Urinary bladder (tissue), 4 donors: Measurements from ENCODE around the gene IRX1. TPM values are rescaled to one million over a fixed set of nuclear protein-coding genes. Genes with fewer than 3 reads are reported as not detected.

Experiments
- DNase-seq: peaks from one replicate; pipeline ENCODE4 v3.0.0-alpha.2; 2015; ENCODE audit errors: extremely low spot score
- H3K27ac ChIP-seq: one replicate; pipeline ENCODE4 v1.5.1; 2013; ENCODE audit warnings: low read depth, mild to moderate bottlenecking, moderate library complexity
- H3K36me3 ChIP-seq: one replicate; pipeline ENCODE4 v1.6.1; 2013; ENCODE audit warnings: mild to moderate bottlenecking, moderate library complexity; ENCODE audit not compliant: insufficient read depth
- H3K4me1 ChIP-seq: one replicate; pipeline ENCODE4 v1.6.1; 2013; ENCODE audit warnings: mild to moderate bottlenecking, moderate library complexity; ENCODE audit not compliant: insufficient read depth
- H3K4me3 ChIP-seq: one replicate; pipeline ENCODE4 v1.5.1; 2013; ENCODE audit warnings: low read depth, low read length
- WGBS: extraction: QIAGEN DNeasy Blood & Tissue Kit; methylation state at CpG from one replicate; pipeline ENCODE4 v1.1.7; 2013; 5-methylcytosine and 5-hydroxymethylcytosine counted together
- polyA plus RNA-seq: library from polyadenylated mRNA; stranded (reverse); fragments of 200-250 nt; gene quantifications from one replicate; pipeline ENCODE4 v1.2.3, GENCODE V29; 2013
- total RNA-seq: library from RNA; depleted of rRNA; stranded (reverse); fragments of >200 nt; gene quantifications from one replicate; pipeline ENCODE4 v1.2.3, GENCODE V29; 2014
- donor health status: healthy with polysubstance abuse.
- donor health status: healthy.

Gene IRX1
- total RNA-seq (0.85 TPM), polyA plus RNA-seq (0.04 TPM)

- Histone ChIP-seq H3K36me3 (no peaks in the 10 kb centered on the region), H3K4me1 (no peaks in the 10 kb centered on the region), H3K4me3 (no peak within 1 kb of the TSS), H3K27ac (no peak within 1 kb of the TSS)
- 1% methylated on average over 106 of the region's 106 CpGs for WGBS
- no peak for DNase-seq
Measured at GRCh38 chr5:3595006-3595961, at the start of gene IRX1. Gene IRX1, plus strand, starts transcription at chr5:3595832. Its CDS starts 274 bp downstream, at chr5:3596106.

DNA sequence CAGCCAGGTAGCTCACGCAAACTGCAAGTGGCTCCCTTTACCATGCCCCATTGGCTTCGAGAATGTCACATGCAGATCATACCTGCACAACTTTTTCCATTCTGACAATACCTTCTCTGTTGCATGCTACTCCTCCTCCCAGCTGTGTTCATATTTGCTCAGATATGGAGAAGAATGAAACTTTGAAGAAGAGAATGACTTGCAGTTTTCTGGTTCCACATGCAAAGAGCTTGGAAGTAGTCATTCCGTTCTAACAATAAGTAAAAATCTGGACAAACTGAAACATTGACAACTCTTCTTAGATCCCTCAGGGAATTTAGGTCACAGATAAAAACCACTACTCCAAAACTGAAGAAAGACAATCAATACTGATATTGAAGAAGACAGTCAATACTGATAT is 49.6 kb upstream of the IRX1 start:
- no peaks in the 10 kb centered on the region for H3K4me1 ChIP-seq
- no peak for DNase-seq
- H3K36me3 ChIP-seq = no peaks in the 10 kb centered on the region
- WGBS = 90% methylated on average over 3 of the region's 3 CpGs
- H3K4me3 ChIP-seq = no peak overlapping the region
- no peak overlapping the region for H3K27ac ChIP-seq

DNA sequence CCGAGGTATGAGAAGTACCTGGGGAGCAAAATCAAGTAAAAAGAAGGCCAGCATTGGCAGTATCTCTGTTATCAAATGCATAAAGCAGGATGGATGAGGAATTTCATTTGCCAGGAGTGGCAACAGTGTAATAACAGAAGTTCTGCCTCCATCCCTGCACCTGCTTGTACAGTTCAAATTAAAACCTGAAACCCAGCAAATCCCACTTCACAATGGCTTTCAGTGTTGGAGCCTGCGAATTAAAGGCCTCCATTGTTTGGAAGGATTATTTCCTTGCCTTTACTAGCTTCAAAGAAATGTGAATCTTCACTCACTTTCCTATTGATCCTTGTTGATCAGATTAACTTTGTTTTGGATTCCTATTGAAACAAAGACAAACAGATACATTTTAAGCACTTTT is 31.5 kb upstream of the IRX1 start:
- WGBS = 58% methylated on average over 2 of the region's 2 CpGs

DNA sequence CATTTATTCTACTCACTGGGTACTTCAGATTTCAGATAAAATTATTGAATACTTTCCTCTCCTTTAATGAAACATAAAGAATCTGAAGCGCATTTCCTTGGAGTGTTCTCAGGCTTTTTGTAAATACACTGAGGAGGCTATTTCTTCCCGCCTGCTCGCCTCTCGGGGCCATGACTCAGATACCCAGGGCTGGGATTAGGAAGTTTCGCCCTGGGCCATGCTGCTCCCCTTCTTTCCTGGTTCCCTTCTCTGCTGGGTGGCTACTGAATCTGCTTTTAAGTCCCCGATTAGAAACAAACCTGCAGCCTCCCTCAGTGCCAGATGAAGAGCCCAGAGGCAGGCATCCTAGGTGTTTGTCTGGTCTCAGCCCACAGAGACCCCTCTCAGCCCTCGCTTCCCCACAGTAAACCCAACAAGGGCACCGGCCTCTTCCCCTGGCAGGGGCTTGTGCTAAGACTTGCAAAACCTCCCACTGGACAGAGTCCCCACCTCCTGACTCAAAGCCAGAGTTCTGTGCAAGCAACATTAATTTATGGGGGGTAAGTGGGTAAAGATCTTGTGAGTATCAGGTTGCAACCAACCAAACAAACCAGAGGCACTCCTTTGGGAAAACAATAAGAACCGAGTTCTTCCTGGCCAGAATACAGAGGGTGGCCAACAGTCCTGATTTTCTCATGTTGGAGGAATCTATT is 30.7 kb upstream of the IRX1 start:
- Histone ChIP-seq H3K4me1 (no peaks in the 10 kb centered on the region), H3K36me3 (no peaks in the 10 kb centered on the region), H3K4me3 (no peak overlapping the region), H3K27ac (no peak overlapping the region)
- WGBS = 62% methylated on average over 9 of the region's 9 CpGs
- no peak for DNase-seq

More for the DNA sequence above, 31.5 kb upstream of the IRX1 start:
- no peaks in the 10 kb centered on the region for H3K4me1 ChIP-seq
- no peak overlapping the region for H3K4me3 ChIP-seq
- no peaks in the 10 kb centered on the region for H3K36me3 ChIP-seq
- no peak for DNase-seq
- H3K27ac ChIP-seq = no peak overlapping the region

DNA sequence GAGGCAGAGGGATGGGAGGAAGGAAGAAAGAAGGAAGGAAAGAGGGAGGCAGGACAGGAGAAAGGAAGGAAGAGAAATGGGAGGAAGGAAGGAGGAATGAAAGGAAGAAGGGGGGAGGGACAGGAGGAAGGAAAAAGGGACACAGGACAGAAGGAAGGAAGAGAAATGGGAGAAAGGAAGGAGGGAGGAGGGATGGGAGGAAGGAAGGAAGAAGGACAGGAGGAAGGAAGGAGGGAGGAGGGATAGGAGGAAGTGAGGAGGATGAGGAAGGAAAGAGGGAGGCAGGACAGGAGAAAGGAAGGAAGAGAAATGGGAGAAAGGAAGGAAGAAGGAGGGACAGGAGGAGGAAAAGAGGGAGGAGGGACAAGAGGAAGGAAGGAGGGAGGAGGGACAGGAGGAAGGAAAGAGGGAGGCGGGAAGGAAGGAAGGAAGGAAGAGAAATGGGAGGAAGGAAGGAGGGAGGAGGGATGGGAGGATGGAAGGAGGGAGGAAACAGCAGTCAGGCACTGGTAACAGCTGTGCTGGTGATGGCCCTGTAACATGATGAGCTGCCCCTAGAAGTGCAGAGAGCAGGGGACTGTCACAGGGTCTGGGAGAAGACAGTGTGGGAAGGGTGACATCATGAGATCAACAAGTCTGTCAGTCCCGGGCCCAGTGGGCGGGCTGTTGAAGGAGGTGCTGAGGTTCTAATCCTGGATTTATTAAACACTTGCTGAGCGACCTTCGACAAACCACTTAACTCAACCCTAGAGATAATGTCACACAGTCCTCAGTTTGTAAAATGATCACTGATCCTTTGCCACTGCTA is 10.7 kb upstream of the IRX1 start:
- Histone ChIP-seq H3K4me1 (no peaks in the 10 kb centered on the region), H3K36me3 (no peaks in the 10 kb centered on the region), H3K27ac (no peak overlapping the region), H3K4me3 (no peak overlapping the region)
- DNase-seq = no peak
- WGBS = 64% methylated on average over 5 of the region's 5 CpGs

DNA sequence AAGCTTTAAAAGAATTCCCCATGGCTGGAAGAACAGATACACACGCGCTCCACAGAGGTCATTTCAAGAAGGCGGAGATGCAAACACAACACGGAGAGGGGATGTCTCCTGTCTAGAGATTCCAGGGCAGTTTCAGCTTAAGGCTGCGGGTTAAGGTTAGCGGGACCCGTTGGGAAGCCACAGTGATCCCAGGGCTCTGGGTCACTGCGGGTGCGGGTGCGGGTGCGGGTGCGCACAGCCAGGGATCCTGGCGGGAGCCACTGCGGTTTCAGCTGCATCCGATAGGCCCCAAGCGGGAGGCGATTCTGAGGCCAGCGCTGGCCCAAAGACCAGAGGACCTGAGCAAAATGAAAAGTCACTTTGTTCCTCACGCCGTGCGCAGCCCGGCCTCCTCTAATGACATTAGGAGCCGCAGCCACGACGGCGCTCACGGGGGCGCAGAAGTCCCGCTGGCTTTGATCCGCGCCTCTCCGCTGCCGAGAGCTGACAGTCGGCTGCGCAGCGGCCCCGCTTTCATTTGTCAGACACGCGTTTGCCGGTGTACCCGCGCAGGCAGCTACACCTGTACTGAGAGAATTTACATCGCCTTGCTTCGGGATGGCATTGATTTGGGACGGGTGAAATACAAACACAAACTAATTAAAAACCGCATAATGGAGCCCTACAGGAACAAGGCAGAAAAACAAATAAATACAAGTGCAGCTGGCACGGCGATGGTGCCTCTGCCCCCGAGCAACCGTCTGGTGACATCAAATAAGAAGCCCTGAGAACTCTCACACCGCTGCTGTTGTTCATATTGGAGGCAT is 5.3 kb upstream of the IRX1 start:
- Histone ChIP-seq H3K36me3 (no peaks in the 10 kb centered on the region), H3K4me1 (no peaks in the 10 kb centered on the region), H3K27ac (no peak overlapping the region), H3K4me3 (no peak overlapping the region)
- DNase-seq = no peak
- whole genome bisulfite sequencing = 3% methylated on average over 51 of the region's 51 CpGs

GRCh38 chr5:3590967-3591900 is 4.4 kb upstream of the IRX1 start:
- WGBS = 1% methylated on average over 79 of the region's 79 CpGs
- Histone ChIP-seq H3K4me1 (no peaks in the 10 kb centered on the region), H3K36me3 (no peaks in the 10 kb centered on the region), H3K4me3 (no peak overlapping the region), H3K27ac (no peak overlapping the region)
- DNase-seq = no peak

- H3K36me3 ChIP-seq = no peaks in the 10 kb centered on the region
- WGBS = 4% methylated on average over 22 of the region's 22 CpGs
- DNase-seq = no peak
- no peak overlapping the region for H3K27ac ChIP-seq
- H3K4me1 ChIP-seq = no peaks in the 10 kb centered on the region
- H3K4me3 ChIP-seq = no peak overlapping the region
Measured at GRCh38 chr5:3592298-3592697, 3.3 kb upstream of the IRX1 start.

DNA sequence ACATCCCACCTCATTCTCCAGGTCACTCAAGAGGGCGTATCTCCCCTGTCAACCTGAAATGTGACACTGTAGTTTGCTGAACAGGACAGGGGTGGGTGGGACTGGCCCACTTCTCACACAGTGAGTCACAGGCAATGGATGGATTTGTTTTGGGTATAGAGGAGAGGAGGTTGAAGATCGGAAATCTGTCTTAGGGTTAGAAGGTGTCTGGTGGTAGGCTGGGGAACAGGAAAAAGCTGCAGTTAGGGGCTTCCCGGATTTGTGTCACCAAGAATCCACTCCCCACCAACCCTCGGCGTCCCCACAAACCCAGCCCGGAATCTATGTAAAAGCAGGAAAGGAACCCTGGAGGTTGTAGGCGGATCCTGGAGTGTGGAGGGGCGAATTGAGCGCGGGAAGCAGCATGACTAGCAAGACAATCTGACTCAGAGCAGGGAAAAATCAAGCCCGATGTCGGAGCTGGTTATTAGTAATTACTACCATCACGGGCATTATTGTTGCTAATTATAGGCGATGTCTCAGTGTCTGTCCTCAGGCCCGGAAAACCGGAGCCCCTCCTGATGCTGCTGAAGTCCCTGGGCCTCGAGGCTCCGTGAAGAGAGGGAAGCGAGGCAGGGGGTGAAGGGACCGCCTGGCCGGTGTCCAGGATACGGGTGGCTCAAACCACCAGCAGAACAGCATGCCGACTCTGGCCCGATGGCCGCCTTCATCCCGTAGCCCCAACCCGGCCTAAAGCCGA is 1.7 kb upstream of the IRX1 start:
- DNase-seq = no peak
- H3K4me1 ChIP-seq = no peaks in the 10 kb centered on the region
- WGBS = 5% methylated on average over 28 of the region's 28 CpGs
- H3K36me3 ChIP-seq = no peaks in the 10 kb centered on the region
- no peak overlapping the region for H3K27ac ChIP-seq
- no peak overlapping the region for H3K4me3 ChIP-seq

- no peaks in the 10 kb centered on the region for H3K4me1 ChIP-seq
- under 1% methylated on average over 52 of the region's 52 CpGs for WGBS
- H3K36me3 ChIP-seq = no peaks in the 10 kb centered on the region
- DNase-seq = no peak
- no peak overlapping the region for H3K27ac ChIP-seq
- no peak overlapping the region for H3K4me3 ChIP-seq
Measured at GRCh38 chr5:3594510-3595005, 1.1 kb upstream of the IRX1 start.

DNA sequence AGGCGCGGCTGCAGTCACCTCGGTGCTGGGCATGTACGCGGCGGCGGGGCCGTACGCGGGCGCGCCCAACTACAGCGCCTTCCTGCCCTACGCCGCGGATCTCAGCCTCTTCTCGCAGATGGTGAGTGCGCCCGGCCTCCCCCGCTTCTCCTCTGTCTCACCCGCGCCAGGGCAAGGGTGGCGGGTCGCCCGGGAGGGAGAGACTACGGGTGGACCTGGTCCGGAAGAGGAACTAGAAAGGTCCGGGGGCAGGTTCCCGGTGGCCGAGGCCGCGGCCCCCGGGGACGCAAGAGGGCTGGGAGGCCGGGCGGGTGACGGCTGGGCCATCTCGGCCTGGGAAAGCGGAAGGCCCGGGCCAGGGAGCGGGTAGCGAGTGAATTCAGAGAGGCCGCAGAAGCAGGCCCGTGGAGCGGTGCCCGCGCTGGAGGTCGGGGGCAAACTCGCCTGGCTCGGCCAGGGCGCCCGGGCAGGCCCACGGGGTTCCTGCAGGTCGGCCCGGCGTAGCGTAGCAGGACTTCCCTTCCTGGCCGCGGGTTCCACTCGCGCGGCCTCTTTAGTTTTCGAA is 711 bp downstream of the IRX1 start:
- DNase-seq = no peak
- Histone ChIP-seq H3K4me3 (no peak overlapping the region), H3K4me1 (no peaks in the 10 kb centered on the region), H3K36me3 (no peaks in the 10 kb centered on the region), H3K27ac (no peak overlapping the region)
- WGBS = 2% methylated on average over 63 of the region's 63 CpGs
